T-helper 2 cell (primary cell): Measurements from ENCODE around the gene YWHAH.

Experiments used
- DNase-seq, 5 experiments: peaks; one replicate each; pipeline versions ENCODE4 v3.0.0 to v3.0.0-alpha.2; 2012 to 2022
- total RNA-seq, 2 donors: gene quantifications; one replicate each; lab custom pipeline; 2026; lab: John Stamatoyannopoulos, UW

YWHAH gene
- total RNA-seq = 23.4 to 46.3 reads per million in 2 donors

DNA sequence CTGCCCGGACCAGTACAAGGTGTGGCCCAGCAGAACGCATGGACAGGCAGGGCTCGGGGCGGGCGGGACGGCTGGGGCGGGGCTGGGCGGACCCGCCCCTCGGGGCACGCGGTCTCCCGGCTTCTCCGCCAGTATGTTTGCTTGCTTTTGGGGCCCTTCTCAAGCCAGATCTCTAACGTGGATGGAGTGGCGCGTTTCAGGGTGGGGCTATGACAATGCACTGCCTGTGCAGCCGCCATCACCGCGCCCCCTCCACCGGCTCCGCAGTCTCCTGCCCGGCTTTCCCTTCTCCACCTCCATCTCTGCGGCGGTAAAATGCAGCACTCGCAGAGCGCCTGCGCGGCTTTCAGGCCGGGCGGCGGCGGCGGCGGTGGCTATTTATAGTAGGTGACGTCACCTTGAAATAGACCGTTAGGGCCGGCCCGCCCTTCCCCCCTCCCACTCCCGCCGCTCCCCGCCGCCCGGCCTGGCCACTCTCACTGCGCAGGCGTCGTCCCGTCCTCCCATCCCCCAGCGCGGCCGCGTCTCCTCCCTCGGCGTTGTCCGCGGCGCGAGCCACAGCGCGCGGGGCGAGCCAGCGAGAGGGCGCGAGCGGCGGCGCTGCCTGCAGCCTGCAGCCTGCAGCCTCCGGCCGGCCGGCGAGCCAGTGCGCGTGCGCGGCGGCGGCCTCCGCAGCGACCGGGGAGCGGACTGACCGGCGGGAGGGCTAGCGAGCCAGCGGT, at the start of gene YWHAH:
TSS of gene YWHAH (plus strand) at position 558 of the 722 bp plus-strand sequence. CDS start 199 bp downstream, outside the sequence.
- peak; percentile 74 to 89 (median 83) for DNase-seq

DNA sequence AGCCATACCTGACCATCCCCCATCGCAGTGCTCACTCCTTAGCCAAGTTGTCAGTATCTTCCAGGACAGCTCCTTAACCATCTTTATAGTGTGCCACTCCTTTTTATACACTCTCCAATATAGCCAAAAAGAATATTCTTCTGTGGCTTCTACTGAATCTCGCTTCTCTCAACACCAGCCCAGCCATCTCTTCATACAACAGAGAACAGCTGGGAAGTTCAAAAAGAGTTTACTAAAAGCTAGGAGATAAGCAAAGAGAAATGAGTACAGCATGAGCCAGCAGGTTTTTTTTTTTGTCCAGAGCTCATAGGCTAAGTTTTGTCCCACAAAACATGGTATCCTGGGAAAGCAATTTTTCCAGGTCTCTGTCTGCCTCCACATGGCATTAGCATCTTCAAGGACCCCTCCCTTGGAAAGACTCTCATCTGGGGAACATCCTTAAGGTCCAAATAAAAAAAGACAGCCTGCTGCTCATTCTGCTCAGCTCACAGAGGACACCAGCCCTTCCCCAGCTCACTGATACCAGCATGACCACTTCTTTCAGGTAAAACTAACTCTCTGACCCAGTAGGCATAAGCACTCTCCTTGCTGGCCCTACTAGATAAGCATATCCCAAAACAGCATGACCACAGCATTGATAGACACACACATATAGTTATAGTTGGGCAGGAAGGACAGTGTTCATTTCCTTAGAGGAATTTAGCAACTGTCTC, 48.8 kb upstream of the YWHAH start:
- no peak for DNase-seq

DNA sequence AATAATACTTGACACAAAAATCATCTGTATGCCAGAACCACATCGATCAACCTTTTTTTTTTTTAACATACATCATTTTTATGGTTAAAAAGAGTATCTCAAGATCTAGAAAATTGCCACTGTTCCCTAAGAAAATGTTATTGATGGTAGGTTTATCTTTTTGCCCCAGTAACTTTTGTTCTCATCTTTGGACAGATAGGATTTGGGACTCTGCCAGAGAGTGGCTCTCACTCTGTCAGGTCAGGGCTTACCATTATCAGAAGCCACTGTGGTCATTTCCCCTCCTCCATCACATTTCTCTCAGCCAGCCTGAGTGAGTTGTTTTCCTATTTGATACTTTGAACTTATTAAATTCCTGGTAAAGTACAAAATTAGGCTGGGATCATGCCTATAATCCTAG, 47.9 kb upstream of the YWHAH start:
- no peak for DNase-seq

- DNase-seq = no peak
These were observed 46.2 kb upstream of the YWHAH start for GRCh38 chr22:31897842-31898805.

DNA sequence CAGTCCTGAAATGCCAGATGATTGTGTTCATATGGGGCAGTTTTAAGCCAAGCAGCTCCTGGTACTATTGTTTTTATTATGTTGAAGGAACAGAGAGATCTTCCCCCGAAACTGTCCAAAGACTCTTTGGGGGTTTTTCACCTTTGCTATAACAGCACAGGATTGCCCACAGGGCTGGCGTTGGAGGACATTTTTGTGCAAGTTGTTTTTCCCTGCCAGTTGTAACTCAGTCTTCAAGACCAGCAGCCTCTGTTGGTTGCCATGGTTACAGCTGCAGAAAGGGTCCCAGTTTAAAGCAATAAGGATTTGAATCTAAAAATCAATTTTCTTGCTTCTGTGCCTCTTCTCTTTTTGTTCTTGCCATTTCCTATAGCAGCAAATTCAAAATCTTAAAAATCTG, 45.4 kb upstream of the YWHAH start:
- no peak for DNase-seq

DNA sequence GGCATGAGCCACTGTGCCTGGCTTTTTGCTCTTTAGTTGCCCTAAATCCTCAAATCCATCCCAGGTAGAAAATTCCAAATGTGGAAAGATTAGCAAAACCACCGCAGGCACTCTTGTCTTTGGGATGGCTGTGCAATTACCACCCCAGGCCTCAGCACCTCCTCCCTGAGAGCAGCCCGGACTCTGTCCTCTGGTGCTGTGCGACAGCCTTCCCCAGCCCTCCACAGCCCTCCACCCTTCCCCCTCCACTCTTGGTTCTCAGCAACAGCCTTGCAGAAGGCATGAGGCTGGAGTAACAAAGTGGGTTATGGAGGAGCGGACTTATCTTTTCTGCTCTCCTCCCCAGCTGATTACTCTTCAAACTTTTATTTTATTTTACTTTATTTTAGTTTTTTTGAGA, 44.7 kb upstream of the YWHAH start:
- no peak for DNase-seq

DNA sequence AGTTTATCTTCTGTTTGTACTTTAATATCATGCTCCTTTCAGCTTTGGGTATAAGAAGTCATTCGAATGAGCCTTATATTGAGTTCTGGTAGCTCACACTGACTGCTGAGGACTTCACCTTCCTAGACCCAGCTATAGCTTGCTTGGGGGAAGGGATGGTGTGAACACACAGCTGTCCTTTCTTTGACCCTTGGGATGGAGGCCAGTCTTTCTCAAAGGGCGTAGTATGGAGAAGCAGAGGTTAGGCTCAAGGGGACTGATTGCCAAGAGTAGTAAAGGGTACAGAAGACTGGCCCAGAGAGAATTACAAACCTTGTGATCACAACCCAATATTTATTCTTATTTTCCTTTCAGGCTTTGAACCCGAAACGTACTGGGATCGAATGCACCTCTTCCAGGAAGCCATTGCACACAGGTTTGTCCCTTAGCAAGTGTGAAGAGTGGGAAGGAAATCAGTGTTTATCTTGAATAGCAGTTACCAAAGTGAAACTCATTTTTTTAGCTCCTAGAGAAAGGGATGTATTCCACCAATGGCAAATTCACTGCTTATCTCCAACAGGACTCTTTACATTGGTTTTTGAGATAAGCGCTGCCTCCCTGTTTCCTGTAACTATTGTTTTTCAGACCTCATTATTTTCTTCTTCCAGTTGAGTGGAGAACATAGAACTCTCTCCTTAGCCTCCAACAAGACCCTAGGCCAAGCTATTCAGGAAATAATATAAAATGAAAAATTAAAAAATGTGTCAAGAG, 42.8 kb upstream of the YWHAH start:
- DNase-seq = no peak

GRCh38 chr22:31904651-31905050, 39.7 kb upstream of the YWHAH start:
- DNase-seq = no peak

DNA sequence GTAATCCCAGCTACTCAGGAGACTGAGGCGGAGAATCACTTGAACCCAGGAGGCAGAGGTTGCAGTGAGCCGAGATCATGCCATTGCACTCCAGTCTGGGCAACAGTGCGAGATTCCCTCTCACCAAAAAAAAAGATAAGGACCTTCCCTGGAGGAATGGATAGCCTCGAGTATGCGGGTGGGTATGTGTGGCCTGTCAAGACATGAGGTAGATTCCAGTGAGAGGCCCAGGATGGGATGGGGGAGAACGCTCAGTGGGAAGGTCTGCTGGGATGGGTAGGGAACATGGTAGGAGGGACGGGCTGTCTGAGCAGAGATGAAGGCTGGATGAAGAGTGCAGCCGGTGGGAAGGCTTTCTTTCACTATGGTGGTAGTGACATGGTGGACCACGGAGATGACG, 39.0 kb upstream of the YWHAH start:
- no peak for DNase-seq

- no peak for DNase-seq
These were observed 38.2 kb upstream of the YWHAH start for GRCh38 chr22:31906086-31906485.

- DNase-seq = no peak
These were observed 37.8 kb upstream of the YWHAH start for GRCh38 chr22:31906569-31906968.

DNA sequence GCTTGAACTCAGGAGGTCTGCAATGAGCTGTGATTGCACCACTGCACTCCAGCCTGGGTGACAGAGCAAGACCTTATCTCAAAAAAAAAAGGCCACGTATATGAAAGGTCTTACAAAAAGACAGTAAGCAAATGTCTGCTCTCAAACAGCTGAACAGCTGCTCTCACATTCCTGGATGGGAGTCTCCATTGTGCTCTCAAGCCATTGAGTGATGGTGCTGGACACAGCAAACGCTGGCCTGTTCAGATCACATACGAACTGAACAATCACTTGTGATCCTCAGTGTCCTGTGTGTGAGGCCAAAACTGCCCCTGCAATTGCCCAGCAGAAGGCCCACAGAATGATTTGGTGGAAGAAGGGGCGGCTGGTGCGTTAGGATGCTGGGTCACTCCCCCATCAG, 34.4 kb upstream of the YWHAH start:
- DNase-seq = no peak

DNA sequence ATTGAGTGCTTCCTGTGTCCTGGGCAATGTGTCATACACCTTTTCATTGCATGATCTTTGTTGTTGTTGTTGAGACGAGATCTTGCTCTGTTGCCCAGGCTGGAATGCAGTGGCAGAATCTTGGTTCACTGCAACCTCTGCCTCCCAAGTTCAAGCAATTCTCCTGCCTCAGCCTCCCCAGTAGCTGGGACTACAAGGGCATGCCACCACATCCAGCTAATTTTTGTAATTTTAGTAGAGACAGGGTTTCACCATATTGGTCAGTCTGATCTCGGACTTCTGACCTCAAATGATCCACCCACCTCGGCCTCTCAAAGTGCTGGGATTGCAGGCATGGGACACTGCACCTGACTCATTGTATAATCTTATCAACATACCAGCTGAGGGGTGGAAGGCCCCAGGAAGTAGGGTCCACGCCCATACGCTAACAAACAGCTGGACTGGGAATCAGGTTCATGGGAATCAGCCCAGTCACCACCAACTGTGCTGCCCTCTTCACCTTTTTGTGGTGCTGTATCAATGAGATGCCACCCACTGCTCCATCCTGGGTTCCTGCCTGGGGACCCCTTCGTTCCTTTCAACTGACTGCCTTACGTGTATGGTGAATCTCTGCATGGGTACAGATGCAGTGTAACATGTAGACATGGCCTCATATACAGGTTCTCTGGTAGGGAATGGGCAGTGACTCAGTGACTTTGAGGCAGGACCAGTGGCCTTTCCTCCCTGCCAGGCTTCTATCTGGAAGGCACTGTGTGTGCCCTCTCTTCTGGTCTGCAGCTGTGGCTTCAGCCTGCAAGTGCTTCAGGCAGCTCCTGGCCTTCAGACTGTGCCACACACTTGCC, 32.5 kb upstream of the YWHAH start:
- DNase-seq = no peak

GRCh38 chr22:31912407-31912743, 32.0 kb upstream of the YWHAH start:
- no peak for DNase-seq

- DNase-seq = no peak
These were observed 28.7 kb upstream of the YWHAH start for GRCh38 chr22:31915586-31915985.

DNA sequence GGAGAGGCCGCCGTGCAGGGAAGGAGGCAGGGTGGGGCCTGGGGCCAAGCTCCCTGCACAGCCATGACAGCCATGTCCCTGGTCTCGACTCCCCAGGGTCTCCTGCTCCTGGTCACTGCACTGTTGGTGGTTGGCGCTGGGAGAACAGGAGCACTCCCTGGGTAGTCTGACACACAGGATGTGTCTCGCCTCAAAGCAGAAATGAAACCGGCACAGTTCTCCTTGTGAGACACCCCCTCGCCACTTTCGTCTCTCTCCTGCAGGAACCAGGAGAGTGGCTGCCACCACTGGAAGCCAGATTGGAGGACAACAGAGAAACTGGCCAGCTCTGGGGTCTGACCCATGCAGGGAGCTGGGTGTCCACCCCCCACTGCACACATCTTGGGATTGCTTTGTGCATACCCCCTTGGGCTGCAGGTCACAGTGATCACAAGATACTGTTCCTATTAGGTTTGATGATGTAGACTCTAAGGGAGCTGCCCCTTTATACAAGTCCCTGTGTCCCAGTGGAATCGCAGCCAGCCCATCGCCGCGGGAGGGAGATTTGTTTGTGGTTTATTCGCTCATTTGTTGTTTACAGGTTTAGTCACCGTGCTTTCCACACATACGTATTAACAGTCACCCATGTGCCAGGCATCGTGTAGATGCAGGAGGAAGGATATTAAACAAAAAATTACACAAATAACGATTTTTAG, 27.0 kb upstream of the YWHAH start:
- DNase-seq = peak in 1 of 5 experiments; percentile 48

- no peak for DNase-seq
These were observed 24.6 kb upstream of the YWHAH start for GRCh38 chr22:31919730-31920129.

DNA sequence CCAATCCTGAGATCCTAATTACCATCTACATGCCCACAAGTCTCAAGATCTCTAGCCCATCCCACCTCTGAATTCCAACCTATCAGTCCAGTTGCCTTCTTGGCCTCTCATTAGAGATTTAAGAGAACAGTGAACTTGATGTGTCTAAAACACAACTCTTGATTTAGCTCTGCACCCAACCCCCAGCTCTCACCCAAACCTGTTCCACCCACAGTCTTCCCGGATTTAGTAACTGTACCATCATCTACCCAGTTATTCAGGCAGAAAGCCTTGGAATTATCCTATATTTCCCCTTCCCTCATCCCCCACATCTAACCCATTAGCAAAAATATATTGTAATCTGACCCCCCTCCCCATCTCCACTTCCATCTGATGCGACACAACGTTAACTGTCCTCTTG, 24.0 kb upstream of the YWHAH start:
- DNase-seq = no peak

DNA sequence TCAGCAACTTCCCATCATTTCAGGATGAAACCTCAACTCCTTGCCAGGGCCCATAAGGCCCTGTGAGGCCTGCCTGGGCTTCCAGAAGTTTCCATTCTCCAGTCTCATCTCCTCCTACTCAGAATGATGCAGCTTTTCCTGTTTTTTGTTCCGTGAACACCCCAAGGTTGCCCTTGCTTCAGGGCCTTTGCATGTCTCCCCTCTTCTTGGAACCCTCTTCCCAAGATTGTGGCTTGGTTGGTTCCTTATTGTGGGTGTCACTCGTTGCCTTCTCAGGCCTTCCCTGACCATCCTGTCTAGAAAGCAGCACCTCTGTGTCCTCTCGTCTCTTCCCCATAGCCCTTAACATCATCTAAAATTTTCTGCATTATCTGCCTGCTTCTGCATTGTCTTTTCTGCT, 23.2 kb upstream of the YWHAH start:
- DNase-seq = no peak

DNA sequence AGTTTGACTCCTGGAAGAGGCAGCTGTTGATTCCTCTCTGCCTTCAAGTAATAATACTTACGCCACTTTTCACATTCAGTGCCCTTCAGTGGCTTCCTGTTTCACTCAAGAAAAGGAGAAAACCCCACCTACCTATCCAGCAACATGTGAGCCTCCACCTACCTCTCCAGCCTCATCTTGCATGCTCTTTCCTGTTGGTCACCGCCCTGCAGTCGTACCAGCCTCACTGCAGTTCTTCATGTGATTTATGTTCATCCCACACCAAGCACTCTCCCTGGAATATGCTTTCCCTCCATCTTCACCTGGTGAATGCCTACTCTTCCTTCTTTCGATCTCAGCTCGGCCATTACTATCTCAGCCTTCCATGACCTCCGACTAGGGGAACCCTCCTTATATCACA, 21.8 kb upstream of the YWHAH start:
- no peak for DNase-seq

DNA sequence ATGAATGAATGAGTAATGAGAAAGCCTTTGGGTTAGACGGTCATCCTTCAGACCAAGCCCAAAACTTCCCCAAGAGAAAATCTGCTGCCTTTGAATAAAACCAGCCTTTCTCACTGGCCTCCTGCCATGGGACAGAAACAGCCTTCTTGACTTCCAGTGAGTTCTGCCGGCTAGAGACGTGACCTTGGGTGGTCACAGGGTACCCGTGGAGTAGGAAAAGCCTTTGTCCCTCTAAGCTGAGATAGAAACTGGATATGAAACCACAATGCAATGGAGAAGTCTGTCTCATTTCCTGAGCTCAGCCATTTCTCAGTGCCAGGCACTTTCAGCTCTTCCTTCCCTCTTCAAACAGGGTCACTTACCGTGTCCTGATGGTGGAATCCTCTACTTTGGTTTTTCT, 21.2 kb upstream of the YWHAH start:
- DNase-seq = no peak
